Measurements from ENCODE around the gene CFAP74.

Gene CFAP74

GRCh38 chr1:1914101-1914970 lies 89.2 kb downstream of the CFAP74 start:
- no peak for DNase-seq

GRCh38 chr1:1911350-1912041 lies 92.1 kb downstream of the CFAP74 start:
- DNase-seq: no peak

GRCh38 chr1:1910651-1911331 lies 92.8 kb downstream of the CFAP74 start:
- no peak for DNase-seq

GRCh38 chr1:1910033-1910465 lies 93.5 kb downstream of the CFAP74 start:
- no peak for DNase-seq

GRCh38 chr1:1908506-1908791 lies 95.1 kb downstream of the CFAP74 start:
- DNase-seq: no peak

- DNase-seq: no peak
Measured at GRCh38 chr1:1907098-1907736, 96.4 kb downstream of the CFAP74 start.

GRCh38 chr1:1906185-1907097 lies 97.1 kb downstream of the CFAP74 start:
- DNase-seq: peak; percentile 55 to 63

- no peak for DNase-seq
Measured at GRCh38 chr1:1903224-1903623, 100.4 kb downstream of the CFAP74 start.

GRCh38 chr1:1901641-1902294 lies 101.8 kb downstream of the CFAP74 start:
- DNase-seq: no peak

- DNase-seq: no peak
Measured at GRCh38 chr1:1900883-1901640, 102.5 kb downstream of the CFAP74 start.

- no peak for DNase-seq
Measured at GRCh38 chr1:1899967-1900327, 103.6 kb downstream of the CFAP74 start.

- DNase-seq: no peak
Measured at GRCh38 chr1:1899266-1899966, 104.2 kb downstream of the CFAP74 start.

GRCh38 chr1:1898246-1898933 lies 105.2 kb downstream of the CFAP74 start:
- no peak for DNase-seq

GRCh38 chr1:1895456-1896336 lies 107.9 kb downstream of the CFAP74 start:
- no peak for DNase-seq

GRCh38 chr1:1895060-1895418 lies 108.5 kb downstream of the CFAP74 start:
- DNase-seq: no peak

GRCh38 chr1:1894354-1895059 lies 109.1 kb downstream of the CFAP74 start:
- no peak for DNase-seq

- no peak for DNase-seq
Measured at GRCh38 chr1:1893997-1894353, 109.6 kb downstream of the CFAP74 start.
